IMR-90 (cell line): ENCODE data around the gene SARM1.

Experiments used
- CEBPB ChIP-seq: IDR thresholded peaks from 2 replicates; pipeline ENCODE4 v1.6.1; 2012; ENCODE audit warnings: low read depth, low read length, improper control_type of control experiment
- CHD1 ChIP-seq: IDR thresholded peaks from 2 replicates; pipeline ENCODE4 v1.6.1; 2012; ENCODE audit warnings: low read depth, low read length, improper control_type of control experiment
- MAZ ChIP-seq: IDR thresholded peaks from 2 replicates; pipeline ENCODE4 v1.6.1; 2012; ENCODE audit warnings: low read depth, mild to moderate bottlenecking, low read length, improper control_type of control experiment, moderate library complexity, borderline replicate concordance
- NFE2L2 ChIP-seq: fragments of 150-350 bp; IDR thresholded peaks from 2 replicates; pipeline ENCODE4 v1.6.1; 2016; ENCODE audit warnings: low read depth, mild to moderate bottlenecking, low read length
- POLR2A ChIP-seq: IDR thresholded peaks from 2 replicates; pipeline ENCODE4 v1.6.1; 2012; ENCODE audit warnings: mild to moderate bottlenecking, low read depth, low read length
- RAD21 ChIP-seq: IDR thresholded peaks from 2 replicates; pipeline ENCODE4 v1.6.1; 2012; ENCODE audit warnings: low read length, improper control_type of control experiment
- RCOR1 ChIP-seq: IDR thresholded peaks from 2 replicates; pipeline ENCODE4 v1.6.1; 2012; ENCODE audit warnings: mild to moderate bottlenecking, low read length, improper control_type of control experiment; ENCODE audit not compliant: insufficient replicate concordance
- TF ChIP-seq, protein P1 (sequence below): conservative IDR thresholded peaks from 2 replicates; pipeline ENCODE4 v1.5.1; 2012; ENCODE audit warnings: mild to moderate bottlenecking, low read depth, low read length, improper control_type of control experiment

DNA sequence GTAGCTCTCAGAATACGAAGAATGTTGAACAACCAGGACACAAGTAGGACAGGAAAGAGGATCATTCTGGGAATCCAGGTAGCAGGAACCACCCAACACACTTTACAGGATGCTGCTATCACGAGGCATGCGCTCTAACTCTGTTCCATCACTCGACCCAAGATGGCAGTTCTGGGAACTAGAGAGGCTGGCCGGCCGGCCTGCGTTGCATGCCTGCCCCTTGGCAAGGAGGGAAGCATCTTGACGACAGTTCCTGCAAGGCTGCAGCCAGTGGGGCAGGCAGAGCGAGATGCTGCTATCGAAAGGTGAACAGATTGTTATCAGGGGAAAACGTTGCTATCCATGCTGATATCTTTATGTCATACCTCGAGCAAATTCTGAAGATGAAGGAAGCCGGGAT lies 53.7 kb downstream of the SARM1 start:
- TF ChIP-seq, protein P1, sequence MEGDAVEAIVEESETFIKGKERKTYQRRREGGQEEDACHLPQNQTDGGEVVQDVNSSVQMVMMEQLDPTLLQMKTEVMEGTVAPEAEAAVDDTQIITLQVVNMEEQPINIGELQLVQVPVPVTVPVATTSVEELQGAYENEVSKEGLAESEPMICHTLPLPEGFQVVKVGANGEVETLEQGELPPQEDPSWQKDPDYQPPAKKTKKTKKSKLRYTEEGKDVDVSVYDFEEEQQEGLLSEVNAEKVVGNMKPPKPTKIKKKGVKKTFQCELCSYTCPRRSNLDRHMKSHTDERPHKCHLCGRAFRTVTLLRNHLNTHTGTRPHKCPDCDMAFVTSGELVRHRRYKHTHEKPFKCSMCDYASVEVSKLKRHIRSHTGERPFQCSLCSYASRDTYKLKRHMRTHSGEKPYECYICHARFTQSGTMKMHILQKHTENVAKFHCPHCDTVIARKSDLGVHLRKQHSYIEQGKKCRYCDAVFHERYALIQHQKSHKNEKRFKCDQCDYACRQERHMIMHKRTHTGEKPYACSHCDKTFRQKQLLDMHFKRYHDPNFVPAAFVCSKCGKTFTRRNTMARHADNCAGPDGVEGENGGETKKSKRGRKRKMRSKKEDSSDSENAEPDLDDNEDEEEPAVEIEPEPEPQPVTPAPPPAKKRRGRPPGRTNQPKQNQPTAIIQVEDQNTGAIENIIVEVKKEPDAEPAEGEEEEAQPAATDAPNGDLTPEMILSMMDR = no peak
- TF ChIP-seq MAZ (no peak), CHD1 (no peak), POLR2A (no peak), CEBPB (no peak), RAD21 (no peak), NFE2L2 (no peak), RCOR1 (no peak)
